GM10266 (cell line): Measurements from ENCODE around the gene ADAMTSL1.

Source experiments
- DNase-seq: peaks from one replicate; pipeline ENCODE4 v3.0.0; 2012; ENCODE audit errors: extremely low spot score
- TF ChIP-seq, protein P1 (sequence below): IDR thresholded peaks from 2 replicates; pipeline ENCODE4 v1.5.1; 2012; ENCODE audit warnings: mild to moderate bottlenecking, low read depth; ENCODE audit not compliant: control insufficient read depth, insufficient read depth; ENCODE audit errors: missing control alignments

Gene ADAMTSL1

DNA sequence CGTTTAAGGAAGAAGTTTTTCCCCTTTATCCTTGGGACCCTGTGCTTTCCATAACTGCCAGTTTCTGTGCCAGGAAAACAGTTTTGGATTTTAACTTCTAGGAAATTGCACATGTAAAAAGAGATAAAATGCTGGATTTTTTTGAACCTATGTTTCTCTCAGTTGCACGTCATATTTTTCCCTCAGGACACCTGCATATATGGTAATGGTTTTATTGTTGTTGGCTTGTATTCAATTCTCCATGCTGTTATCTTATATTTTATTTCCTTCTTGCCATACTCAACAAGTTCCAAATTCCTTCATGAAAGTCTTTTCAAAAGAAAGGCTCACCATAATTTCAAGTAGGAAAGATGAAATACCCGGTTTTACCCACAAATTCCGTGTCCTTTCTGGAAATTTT lies 7.9 kb upstream of the ADAMTSL1 start:
- TF ChIP-seq, protein P1, sequence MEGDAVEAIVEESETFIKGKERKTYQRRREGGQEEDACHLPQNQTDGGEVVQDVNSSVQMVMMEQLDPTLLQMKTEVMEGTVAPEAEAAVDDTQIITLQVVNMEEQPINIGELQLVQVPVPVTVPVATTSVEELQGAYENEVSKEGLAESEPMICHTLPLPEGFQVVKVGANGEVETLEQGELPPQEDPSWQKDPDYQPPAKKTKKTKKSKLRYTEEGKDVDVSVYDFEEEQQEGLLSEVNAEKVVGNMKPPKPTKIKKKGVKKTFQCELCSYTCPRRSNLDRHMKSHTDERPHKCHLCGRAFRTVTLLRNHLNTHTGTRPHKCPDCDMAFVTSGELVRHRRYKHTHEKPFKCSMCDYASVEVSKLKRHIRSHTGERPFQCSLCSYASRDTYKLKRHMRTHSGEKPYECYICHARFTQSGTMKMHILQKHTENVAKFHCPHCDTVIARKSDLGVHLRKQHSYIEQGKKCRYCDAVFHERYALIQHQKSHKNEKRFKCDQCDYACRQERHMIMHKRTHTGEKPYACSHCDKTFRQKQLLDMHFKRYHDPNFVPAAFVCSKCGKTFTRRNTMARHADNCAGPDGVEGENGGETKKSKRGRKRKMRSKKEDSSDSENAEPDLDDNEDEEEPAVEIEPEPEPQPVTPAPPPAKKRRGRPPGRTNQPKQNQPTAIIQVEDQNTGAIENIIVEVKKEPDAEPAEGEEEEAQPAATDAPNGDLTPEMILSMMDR = no peak
- DNase-seq = no peak

DNA sequence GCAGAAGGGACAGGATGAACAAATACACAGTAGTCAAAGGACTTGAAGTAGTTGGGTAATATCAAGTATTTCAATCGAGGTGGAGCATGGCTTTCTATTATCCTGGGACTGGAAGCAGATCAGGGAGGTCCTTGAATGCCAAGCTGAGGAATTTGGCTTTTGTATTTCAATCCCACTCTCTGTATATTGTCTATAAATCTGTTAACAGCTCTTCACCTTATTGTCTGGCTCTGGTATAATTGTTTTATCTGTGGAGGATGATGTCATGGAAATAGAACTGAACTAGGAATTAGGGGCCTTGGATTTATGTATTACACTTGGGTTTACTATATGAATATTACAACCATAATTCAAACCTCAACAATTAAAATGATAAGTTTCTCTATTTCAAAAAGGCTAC lies 6.3 kb upstream of the ADAMTSL1 start:
- TF ChIP-seq, protein P1 = no peak
- no peak for DNase-seq

DNA sequence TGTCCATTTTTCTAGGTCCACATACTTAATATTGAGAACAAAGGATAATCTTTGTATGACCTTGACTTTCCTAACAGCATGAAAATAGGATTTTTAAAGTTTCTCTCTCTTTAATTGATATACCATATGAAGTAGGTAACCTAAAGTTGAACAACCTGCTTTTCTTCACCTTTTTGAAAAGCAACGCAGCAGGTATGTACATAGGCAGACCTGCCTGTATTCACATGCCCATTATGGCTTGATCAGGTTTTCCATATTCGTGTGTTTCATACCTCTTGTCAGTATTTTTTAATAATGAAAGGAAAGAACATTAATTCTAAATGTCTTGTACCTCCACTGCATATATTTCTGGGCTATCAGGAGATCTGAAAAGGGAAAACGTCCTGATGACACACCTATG lies 1.5 kb upstream of the ADAMTSL1 start:
- TF ChIP-seq, protein P1 = no peak

DNA sequence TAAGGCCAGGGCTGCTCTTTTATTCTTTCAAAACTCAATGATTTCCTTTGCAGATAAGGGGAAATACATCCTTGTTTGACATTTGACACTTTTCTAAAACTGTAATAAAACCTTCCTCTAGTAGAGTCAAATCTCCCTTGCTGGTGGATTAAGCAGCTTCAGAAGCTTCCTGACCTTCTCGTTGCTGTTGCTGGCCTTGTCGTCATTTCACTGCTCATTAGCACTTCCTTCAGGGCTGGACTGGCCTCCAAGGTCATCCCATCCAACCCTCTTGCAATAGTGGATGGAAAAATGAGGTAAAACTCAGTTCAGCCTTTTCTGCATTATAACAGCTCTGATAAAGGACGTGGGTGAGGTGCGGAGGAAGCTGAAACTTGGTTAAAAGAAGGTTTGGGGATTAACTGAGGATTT lies 1.1 kb upstream of the ADAMTSL1 start:
- DNase-seq = no peak
- TF ChIP-seq, protein P1 = no peak

More for the DNA sequence above, 1.5 kb upstream of the ADAMTSL1 start:
- no peak for DNase-seq

DNA sequence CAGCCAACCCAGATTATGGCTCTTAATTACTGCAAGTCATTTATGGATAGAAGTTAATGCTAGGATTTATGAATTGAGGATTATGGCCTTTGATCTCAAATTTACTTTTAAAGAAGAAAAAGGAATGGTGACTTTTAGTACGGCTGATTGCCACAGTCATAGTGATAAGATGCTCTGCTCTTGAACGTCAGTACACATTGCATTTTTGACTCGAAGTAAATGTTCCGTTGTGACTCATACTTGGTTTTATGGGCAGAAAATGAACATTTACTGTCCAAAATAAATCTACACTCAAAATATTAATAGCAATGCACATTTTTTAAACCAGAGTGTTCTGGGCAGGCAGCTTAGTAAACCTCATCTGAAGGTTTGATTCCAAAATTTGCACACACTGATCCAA lies 830 bp downstream of the ADAMTSL1 start:
- no peak for DNase-seq
- TF ChIP-seq, protein P1 = no peak

DNA sequence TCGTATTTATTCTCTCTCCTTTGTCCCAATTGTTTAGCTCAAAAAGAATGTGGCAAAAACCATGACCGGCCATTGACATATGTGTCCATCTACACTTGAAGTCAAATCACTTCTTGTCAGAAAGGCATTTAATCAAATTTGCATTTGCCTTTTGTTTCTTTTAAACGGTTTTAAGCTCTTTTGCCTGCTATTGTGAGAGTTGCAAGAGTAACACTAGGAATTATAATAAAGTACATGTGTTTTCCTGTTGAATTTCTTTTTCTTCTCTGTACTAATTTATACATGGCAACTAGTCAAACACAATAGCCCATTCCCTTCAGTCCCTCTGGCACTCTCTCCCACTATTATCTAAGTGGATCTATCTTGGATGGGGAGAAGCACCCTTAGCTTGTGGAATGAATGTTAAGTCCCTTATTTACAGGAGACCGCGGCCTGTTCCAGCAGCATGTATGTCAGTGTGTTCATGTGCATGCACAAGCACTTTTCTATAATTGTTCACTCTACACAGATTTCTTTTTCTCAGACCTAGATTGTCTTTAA lies 3.2 kb downstream of the ADAMTSL1 start:
- DNase-seq = no peak
- TF ChIP-seq, protein P1 = no peak

DNA sequence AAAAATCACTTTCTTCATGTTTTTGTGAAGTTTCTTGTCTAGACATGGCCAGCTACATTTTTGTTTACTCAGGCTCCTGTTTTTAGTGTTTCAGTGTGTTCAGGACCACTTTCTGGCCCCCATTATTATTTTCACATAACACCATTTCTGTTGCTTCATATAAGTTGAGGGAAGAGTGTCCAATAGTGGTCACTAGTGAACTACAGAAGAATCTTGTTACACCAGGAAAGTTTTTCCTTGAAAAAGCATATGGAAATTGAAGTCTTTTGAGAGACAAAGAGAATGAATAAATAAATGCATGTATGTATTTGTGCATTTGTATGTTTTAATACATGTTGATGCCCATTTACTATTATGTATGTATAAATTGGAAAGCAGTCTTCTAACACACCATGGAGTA lies 3.8 kb downstream of the ADAMTSL1 start:
- TF ChIP-seq, protein P1 = no peak
- DNase-seq = no peak
